GM20000 (cell line): ENCODE results near the gene SFXN4.

Experiments used
- DNase-seq: peaks from one replicate; pipeline ENCODE4 v3.0.0; 2012; ENCODE audit warnings: low spot score
- CTCF ChIP-seq: IDR thresholded peaks from 2 replicates; pipeline ENCODE4 v1.5.1; 2012; ENCODE audit warnings: mild to moderate bottlenecking, control low read depth; ENCODE audit errors: extremely low read depth, missing control alignments

SFXN4 gene

GRCh38 chr10:119174109-119174508 is 8.6 kb upstream of the SFXN4 start:
- DNase-seq = no peak
- no peak for TF ChIP-seq CTCF

DNA sequence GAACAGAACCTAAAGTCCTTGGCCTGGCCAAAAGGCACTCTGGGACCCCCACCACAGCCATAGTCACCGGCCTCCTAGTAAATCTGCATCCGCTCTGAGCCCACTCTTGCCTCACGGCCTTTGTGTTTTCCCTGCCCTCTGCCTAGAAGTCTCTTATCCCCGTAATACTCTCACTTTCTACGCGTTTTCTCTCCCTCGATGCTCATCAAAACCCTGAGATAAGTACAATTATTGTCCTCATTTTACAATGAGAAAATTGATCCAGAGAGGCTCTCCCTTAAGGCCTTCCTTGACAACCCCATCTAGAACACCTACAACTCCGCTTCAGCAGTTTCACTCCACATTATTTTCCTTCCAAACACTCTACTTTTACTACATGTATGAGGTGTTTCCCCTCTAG is 1.5 kb upstream of the SFXN4 start:
- DNase-seq = no peak
- no peak for TF ChIP-seq CTCF

DNA sequence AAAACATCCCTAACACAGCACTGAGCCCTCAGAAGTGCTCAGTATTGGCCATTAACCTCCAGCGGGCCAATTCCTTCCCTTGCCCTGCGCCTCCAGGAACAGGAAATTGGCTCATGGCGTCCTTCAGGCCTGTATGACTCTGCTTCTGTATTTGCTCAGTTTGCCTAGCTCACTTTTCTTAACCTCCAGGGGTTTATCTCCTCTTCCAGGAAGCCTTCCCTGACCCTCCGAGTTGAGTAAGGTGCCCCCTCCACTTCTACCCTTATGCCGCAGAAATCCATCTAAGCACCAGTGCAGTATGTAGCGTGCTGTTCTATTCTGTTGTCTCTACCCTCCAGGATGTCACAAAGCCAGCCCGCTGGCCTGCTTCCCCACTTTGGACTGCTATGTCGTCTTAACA is 1.1 kb upstream of the SFXN4 start:
- DNase-seq = no peak
- TF ChIP-seq CTCF = no peak

GRCh38 chr10:119166118-119166500 is 595 bp upstream of the SFXN4 start:
- no peak for TF ChIP-seq CTCF
- DNase-seq = no peak

GRCh38 chr10:119162452-119163092 is 2.9 kb downstream of the SFXN4 start:
- no peak for TF ChIP-seq CTCF
- no peak for DNase-seq

- TF ChIP-seq CTCF = no peak
- DNase-seq = no peak
Observed at GRCh38 chr10:119161680-119162451, 3.6 kb downstream of the SFXN4 start.

GRCh38 chr10:119159332-119159731 is 6.2 kb downstream of the SFXN4 start:
- DNase-seq = no peak
- no peak for TF ChIP-seq CTCF
